HG03095 (cell line): Measurements from ENCODE around the gene ADH5.
A peak's percentile ranks its signal among the peaks of the same experiment; 100 is the strongest.
"Not testable (repeated sequence)": the region's sequence is repeated elsewhere in the genome, so short reads cannot be mapped to it uniquely, and the experiment has no call there.

Source experiments
- ATAC-seq: cut with Tn5 transposase; IDR thresholded peaks from one replicate; pipeline ENCODE4 v1.9.1; 2021; ENCODE audit warnings: moderate library complexity; ENCODE audit not compliant: unreplicated experiment

The ADH5 gene

GRCh38 chr4:99088481-99089365 lies at the start of gene ADH5:
ADH5 (minus strand) TSS chr4:99088788; CDS start chr4:99088700, 88 bp downstream.
- ATAC-seq, result peak; percentile 93

- ATAC-seq, result no peak
Measured at GRCh38 chr4:99136329-99136728, 47.7 kb upstream of the ADH5 start.

- no peak for ATAC-seq
Measured at GRCh38 chr4:99135541-99136162, 47.1 kb upstream of the ADH5 start.

GRCh38 chr4:99134586-99134985 lies 46.0 kb upstream of the ADH5 start:
- ATAC-seq, result no peak

GRCh38 chr4:99131378-99131777 lies 42.8 kb upstream of the ADH5 start:
- no peak for ATAC-seq

GRCh38 chr4:99126376-99126775 lies 37.8 kb upstream of the ADH5 start:
- no peak for ATAC-seq

- ATAC-seq, result no peak
Measured at GRCh38 chr4:99121008-99121407, 32.4 kb upstream of the ADH5 start.

- ATAC-seq, result no peak
Measured at GRCh38 chr4:99120501-99120900, 31.9 kb upstream of the ADH5 start.

GRCh38 chr4:99117876-99118693 lies 29.5 kb upstream of the ADH5 start:
- no peak for ATAC-seq

- not testable (repeated sequence) for ATAC-seq
Measured at GRCh38 chr4:99117122-99117841, 28.7 kb upstream of the ADH5 start.

GRCh38 chr4:99109286-99109685 lies 20.7 kb upstream of the ADH5 start:
- not testable (repeated sequence) for ATAC-seq

GRCh38 chr4:99104153-99104552 lies 15.6 kb upstream of the ADH5 start:
- ATAC-seq, result no peak

- no peak for ATAC-seq
Measured at GRCh38 chr4:99103166-99103565, 14.6 kb upstream of the ADH5 start.

GRCh38 chr4:99102634-99103033 lies 14.0 kb upstream of the ADH5 start:
- no peak for ATAC-seq

GRCh38 chr4:99100876-99101275 lies 12.3 kb upstream of the ADH5 start:
- no peak for ATAC-seq

- ATAC-seq, result not testable (repeated sequence)
Measured at GRCh38 chr4:99099814-99100213, 11.2 kb upstream of the ADH5 start.

GRCh38 chr4:99099311-99099710 lies 10.7 kb upstream of the ADH5 start:
- ATAC-seq, result no peak

- ATAC-seq, result not testable (repeated sequence)
Measured at GRCh38 chr4:99091841-99092240, 3.3 kb upstream of the ADH5 start.

- ATAC-seq, result no peak
Measured at GRCh38 chr4:99091216-99091575, 2.6 kb upstream of the ADH5 start.

- no peak for ATAC-seq
Measured at GRCh38 chr4:99090481-99091215, 2.1 kb upstream of the ADH5 start.
